ENCODE data around the gene SERTAD4.
"Not testable (repeated sequence)": the region's sequence is repeated elsewhere in the genome, so short reads cannot be mapped to it uniquely, and the experiment has no call there.

SERTAD4 gene

DNA sequence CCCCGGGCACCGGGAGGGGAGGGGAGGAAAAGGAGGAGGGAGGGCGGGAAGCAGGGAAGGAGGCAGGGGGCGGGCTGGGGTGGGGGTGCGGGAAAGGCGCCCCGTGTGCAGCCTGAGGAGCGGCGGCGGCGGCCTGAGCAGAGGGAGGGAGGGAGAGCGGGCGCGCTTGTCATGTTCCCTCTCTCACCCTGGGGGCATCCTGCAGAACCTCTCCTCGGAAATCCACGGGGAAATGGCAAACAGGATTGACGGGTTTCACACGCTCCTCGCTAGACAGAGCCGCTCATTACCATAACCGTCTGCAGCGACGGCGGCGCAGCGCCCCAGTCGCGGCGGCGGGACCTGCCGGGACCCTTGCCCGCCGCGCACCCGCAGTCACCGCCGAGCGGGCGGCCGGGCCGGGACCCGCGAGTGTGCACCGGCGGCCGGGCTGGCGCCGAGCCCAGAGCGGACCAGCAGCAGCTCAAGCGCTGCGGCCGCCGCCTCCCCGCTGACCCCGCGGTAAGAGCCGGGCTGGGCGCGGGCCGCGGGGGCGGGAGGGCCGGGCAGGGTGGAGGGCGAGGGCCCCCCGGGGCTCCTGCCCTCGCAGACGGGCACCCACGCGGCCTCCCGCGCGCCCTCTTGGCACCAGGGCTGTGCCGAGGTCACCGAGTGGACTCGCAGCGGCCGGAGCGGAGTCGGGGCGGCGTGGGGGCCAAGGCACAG lies at the start of gene SERTAD4:
TSS of gene SERTAD4 (plus strand) at position 286 of the 705 bp plus-strand sequence. CDS start 5,165 bp downstream, outside the sequence.
- Mint-ChIP-seq H3K4me1 (peaks cover 6% of the 10 kb centered on the region), H3K4me3 (peak within 1 kb of the TSS; percentile 69), H3K9me3 (no peaks in the 10 kb centered on the region), H3K36me3 (no peaks in the 10 kb centered on the region), H3K27ac (no peak within 1 kb of the TSS), H3K27me3 (peaks cover 11% of the 10 kb centered on the region)
- no peak for DNase-seq (ENCODE audit: low spot score in 2 of 2)
- ATAC-seq (ENCODE audit: low read depth) = peak; percentile 26

DNA sequence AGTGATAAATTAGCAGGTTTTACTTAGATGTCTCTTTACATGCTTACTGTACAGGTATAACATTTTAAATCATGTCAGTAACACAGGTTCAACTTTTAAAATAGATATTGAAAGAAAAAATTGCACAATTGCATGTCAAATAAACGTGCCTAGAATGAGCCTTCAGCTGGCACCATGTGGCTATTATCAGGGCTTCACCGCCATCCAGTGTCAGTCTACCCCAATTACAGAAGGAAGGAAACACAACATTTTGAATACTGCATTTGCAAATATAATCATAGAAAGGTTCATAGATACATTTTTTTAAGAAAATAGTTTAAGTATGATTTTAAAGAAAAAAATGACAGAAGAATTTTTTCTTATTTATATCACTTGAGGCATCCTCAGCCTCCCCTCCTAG lies 47.5 kb upstream of the SERTAD4 start:
- Mint-ChIP-seq H3K4me3 (no peak overlapping the region), H3K4me1 (no peaks in the 10 kb centered on the region), H3K9me3 (no peaks in the 10 kb centered on the region), H3K36me3 (no peaks in the 10 kb centered on the region), H3K27me3 (peaks cover 4% of the 10 kb centered on the region), H3K27ac (no peak overlapping the region)
- no peak for ATAC-seq (ENCODE audit: low read depth)
- DNase-seq (ENCODE audit: low spot score in 2 of 2) = no peak

DNA sequence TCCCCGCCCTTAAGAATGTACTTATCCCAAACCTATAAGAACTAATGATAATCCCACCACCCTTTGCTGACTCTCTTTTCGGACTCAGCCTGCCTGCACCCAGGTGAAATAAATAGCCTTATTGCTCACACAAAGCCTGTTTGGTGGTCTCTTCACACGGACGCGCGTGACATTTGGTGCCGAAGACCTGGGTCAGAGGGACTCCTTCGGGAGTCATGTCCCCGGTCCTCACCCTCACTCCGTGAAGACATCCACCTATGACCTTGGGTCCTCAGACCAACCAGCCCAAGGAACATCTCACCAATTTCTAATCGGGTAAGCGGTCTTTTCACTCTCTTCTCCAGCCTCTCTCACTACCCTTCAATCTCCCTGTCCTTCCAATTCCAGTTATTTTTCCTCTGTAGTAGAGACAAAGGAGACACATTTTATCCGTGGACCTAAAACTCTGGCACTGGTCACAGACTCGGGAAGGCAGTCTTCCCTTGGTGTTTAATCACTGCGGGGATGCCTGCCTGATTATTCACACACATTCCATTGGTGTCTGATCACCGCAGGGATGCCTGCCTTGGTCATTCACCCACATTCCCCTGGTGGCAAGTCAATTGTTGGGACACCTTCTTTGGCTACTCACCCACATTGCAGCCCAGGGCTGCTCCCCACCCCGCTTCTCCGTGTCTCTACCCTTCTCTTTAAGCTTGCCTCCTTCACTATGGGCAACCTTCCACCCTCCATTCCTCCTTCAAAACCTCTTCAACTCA lies 44.6 kb upstream of the SERTAD4 start:
- not testable (repeated sequence) for H3K36me3 Mint-ChIP-seq; DNase-seq (ENCODE audit: low spot score in 2 of 2); H3K4me3 Mint-ChIP-seq

DNA sequence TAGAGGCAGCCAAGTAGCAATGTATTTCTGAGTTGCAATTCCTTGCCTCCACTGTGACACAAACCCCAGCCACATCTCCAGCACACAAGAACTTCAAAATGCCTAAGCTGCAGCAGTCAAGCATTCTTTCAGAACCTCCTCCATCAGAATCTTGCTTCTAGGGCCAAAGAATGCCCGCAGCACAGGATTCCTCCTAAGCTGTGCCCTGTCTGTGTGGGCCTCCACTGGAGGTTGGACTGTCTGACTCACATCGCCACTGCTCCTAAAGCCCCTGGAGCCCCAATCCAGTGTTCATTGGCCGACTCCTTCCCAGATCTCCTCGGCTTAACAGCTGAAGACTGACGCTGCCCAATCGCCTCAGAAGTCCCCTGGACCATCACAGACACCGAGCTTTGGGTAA lies 43.2 kb upstream of the SERTAD4 start:
- no peak overlapping the region for H3K4me3 Mint-ChIP-seq
- no peak for DNase-seq (ENCODE audit: low spot score in 2 of 2)

More for the DNA sequence above, 44.6 kb upstream of the SERTAD4 start:
- not testable (repeated sequence) for H3K4me1 Mint-ChIP-seq; ATAC-seq (ENCODE audit: low read depth); H3K9me3 Mint-ChIP-seq; H3K27ac Mint-ChIP-seq; H3K27me3 Mint-ChIP-seq

DNA sequence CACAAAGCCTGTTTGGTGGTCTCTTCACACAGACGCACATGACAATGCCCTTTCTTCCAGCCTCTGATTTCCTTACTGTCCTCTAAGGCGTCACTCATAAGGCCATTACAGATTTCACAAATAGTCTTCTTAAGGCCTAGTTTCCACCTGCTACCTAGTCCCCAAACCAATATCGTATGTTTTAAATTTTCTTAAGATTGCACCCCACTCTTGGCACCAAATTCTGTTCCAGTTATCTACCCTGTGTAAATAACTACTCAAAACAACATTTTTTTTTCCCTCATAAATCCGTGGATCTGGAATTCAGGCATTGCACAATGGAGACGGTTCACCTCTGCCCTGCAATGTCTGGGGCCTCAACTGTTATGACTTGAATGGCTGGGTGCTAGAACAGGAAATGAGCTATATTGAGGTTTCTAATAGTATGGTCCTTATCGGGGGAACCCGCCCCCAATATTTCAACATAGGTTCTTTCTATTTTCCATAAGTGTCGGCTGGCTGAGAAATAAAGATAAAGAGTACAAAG lies 36.9 kb upstream of the SERTAD4 start:
- H3K9me3 Mint-ChIP-seq = peaks cover 3% of the 10 kb centered on the region
- no peaks in the 10 kb centered on the region for H3K36me3 Mint-ChIP-seq
- H3K27me3 Mint-ChIP-seq = peaks cover 2% of the 10 kb centered on the region
- no peak overlapping the region for H3K4me3 Mint-ChIP-seq
- H3K27ac Mint-ChIP-seq = no peak overlapping the region
- no peaks in the 10 kb centered on the region for H3K4me1 Mint-ChIP-seq
- DNase-seq (ENCODE audit: low spot score in 2 of 2) (no peak), ATAC-seq (ENCODE audit: low read depth) (no peak)

More for the DNA sequence above, 43.2 kb upstream of the SERTAD4 start:
- Mint-ChIP-seq H3K4me1 (no peaks in the 10 kb centered on the region), H3K27ac (no peak overlapping the region), H3K27me3 (no peaks in the 10 kb centered on the region), H3K36me3 (no peaks in the 10 kb centered on the region), H3K9me3 (no peaks in the 10 kb centered on the region)
- ATAC-seq (ENCODE audit: low read depth) = no peak

DNA sequence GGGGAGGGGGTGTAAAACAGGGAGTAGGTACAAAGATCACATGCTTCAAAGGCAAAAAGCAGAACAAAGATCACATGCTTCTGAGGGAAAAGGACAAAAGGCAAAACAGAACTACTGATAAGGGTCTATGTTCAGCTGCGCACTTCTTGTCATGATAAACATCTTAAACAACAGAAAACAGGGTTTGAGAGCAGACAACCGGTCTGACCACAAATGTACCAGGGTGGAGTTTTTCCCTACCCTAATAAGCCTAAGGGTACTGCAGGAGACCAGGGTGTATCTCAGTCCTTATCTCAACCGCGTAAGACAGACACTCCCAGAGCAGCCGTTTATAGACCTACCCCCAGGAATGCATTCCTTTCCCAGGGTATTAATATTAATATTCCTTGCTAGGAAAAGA lies 36.3 kb upstream of the SERTAD4 start:
- H3K4me3 Mint-ChIP-seq; H3K9me3 Mint-ChIP-seq; H3K36me3 Mint-ChIP-seq; ATAC-seq (ENCODE audit: low read depth); H3K27me3 Mint-ChIP-seq; H3K4me1 Mint-ChIP-seq; DNase-seq (ENCODE audit: low spot score in 2 of 2); H3K27ac Mint-ChIP-seq: not testable (repeated sequence)

DNA sequence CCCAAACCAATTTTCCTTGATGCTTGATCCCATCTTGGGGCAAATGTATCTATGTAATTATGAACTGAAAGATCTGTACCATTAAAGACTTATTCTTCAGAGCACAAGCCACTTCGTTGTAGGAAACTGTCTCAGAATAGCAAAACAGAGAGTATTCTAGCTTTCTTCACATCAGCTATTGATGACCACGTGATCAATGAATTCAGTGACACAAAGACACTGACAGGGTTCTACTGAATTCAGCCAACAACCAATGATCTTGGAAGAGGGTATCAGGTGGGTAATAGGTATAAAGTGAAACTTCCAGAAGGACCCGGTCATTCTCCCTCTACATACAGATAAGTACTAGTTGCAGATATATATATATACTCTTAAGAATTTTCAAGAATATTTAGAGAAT lies 33.8 kb upstream of the SERTAD4 start:
- DNase-seq (ENCODE audit: low spot score in 2 of 2) (no peak), ATAC-seq (ENCODE audit: low read depth) (no peak)
- Mint-ChIP-seq H3K9me3 (peaks cover 3% of the 10 kb centered on the region), H3K27ac (no peak overlapping the region), H3K27me3 (peaks cover 6% of the 10 kb centered on the region), H3K36me3 (no peaks in the 10 kb centered on the region), H3K4me3 (no peak overlapping the region), H3K4me1 (no peaks in the 10 kb centered on the region)

DNA sequence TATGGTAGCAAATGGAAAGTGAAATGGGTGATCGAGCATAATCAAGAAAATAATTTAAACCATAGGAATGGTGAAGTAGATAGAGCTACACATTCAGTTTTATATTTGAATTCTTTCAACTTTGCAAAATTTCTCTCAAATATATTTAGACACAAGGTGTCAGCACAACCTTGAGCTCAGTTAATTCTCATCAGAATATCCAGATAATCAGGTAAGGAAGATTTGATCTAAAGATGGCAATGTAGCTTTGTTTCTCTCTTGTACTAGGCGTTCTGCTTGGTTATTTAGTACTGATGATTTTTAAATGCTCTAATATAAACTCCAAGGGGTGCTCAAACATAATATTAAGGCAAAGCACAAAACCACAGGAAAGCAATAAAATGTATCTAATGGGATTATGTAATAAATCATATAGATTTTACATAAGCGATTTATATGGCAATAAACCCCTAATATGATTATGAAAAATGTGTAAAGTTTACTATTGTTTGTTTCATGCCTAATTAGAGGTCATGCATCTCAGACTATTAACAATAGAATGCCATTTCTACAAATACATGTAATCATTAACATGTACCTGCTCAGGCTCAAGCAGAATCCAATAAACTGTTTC lies 32.4 kb upstream of the SERTAD4 start:
- Mint-ChIP-seq H3K36me3 (no peaks in the 10 kb centered on the region), H3K4me1 (no peaks in the 10 kb centered on the region), H3K9me3 (peaks cover 3% of the 10 kb centered on the region), H3K27ac (no peak overlapping the region), H3K27me3 (peaks cover 6% of the 10 kb centered on the region), H3K4me3 (no peak overlapping the region)
- ATAC-seq (ENCODE audit: low read depth) (no peak), DNase-seq (ENCODE audit: low spot score in 2 of 2) (no peak)

DNA sequence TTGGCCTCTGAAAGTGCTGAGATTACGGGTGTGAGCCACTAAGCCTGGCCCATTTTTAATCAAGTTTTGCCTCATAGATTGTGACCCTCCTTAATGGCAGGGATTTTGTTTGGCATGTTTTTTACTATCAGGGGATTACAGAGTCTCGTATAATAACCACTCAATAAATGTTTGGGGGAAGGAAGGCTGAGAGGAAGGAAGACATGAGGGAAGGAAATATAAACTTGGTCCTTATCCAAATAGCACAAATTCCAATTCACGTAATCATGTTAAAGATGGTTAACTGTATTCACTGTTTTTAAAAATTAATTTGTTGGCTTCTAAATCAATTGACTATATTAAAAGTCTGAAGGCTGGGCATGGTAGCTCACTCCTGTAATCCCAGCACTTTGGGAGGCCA lies 30.9 kb upstream of the SERTAD4 start:
- no peak overlapping the region for H3K27ac Mint-ChIP-seq
- ATAC-seq (ENCODE audit: low read depth) (no peak), DNase-seq (ENCODE audit: low spot score in 2 of 2) (no peak)
- no peaks in the 10 kb centered on the region for H3K4me1 Mint-ChIP-seq
- peaks cover 9% of the 10 kb centered on the region for H3K27me3 Mint-ChIP-seq
- no peak overlapping the region for H3K4me3 Mint-ChIP-seq
- H3K36me3 Mint-ChIP-seq = peaks cover 2% of the 10 kb centered on the region
- peaks cover 2% of the 10 kb centered on the region for H3K9me3 Mint-ChIP-seq

DNA sequence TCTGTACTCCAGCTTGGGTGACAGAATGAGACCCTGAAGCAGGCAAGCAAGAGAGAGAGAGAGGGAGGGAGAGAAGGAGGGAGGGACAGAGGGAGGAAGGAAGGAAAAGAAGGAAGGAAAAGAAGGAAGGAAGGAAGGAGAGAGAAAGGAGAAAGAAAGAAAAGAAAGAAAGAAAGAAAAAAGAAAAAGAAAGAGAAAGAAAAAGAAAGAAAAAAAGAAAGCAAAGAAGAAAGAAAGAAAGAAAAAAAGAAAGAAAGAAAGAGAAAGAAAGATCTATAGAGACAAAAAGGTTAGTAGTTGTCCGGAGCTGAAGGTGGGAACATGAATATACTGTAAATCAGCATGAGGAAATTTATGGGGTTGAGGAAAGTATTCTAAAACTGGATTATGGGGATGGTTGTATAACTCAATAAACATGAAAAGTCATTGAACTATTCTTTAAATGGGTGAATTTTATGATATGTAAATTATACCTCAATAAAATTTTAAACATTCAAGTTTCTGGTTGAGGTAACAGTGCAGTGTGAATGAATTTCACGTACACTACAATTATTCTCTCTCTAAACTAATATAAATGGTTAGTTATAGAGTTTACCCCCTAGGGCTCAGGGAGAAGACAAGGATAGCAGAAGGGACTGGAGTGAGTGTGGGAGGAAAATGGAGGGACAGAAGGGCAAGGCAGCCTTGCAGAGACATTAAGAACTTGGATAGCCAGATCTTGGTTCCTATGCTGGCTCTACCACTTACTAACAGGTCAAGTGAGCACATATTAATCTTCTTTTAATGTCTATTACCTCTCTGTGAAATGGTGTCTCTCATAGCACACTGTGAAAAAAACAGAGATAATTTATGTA lies 24.8 kb upstream of the SERTAD4 start:
- peaks cover 2% of the 10 kb centered on the region for H3K36me3 Mint-ChIP-seq
- H3K4me3 Mint-ChIP-seq = no peak overlapping the region
- no peaks in the 10 kb centered on the region for H3K4me1 Mint-ChIP-seq
- DNase-seq (ENCODE audit: low spot score in 2 of 2) = no peak
- ATAC-seq (ENCODE audit: low read depth) = no peak
- H3K27me3 Mint-ChIP-seq = peaks cover 12% of the 10 kb centered on the region
- peaks cover 2% of the 10 kb centered on the region for H3K9me3 Mint-ChIP-seq
- H3K27ac Mint-ChIP-seq = no peak overlapping the region

DNA sequence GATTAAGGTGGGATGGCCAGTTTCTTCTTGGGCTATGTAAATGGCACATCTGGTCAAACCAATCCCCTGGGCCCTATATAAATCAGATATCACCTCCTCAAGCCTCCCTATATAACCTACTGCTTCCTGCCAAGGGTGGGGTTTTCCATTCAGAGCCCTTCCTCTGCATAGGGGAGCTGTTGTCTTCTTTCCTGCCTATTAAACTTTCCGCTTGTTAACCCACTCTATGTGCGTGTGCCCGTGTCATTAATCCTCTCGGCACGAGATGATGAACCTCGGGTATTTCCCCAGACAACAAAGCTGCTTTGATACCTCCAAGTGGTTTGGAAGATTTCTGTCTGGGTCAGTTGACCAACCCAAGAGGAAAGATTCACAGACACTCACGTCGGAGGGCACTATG lies 19.3 kb upstream of the SERTAD4 start:
- Mint-ChIP-seq H3K27ac (no peak overlapping the region), H3K36me3 (no peaks in the 10 kb centered on the region), H3K4me3 (no peak overlapping the region), H3K9me3 (no peaks in the 10 kb centered on the region), H3K27me3 (peaks cover 12% of the 10 kb centered on the region), H3K4me1 (no peaks in the 10 kb centered on the region)
- no peak for ATAC-seq (ENCODE audit: low read depth)
- no peak for DNase-seq (ENCODE audit: low spot score in 2 of 2)

DNA sequence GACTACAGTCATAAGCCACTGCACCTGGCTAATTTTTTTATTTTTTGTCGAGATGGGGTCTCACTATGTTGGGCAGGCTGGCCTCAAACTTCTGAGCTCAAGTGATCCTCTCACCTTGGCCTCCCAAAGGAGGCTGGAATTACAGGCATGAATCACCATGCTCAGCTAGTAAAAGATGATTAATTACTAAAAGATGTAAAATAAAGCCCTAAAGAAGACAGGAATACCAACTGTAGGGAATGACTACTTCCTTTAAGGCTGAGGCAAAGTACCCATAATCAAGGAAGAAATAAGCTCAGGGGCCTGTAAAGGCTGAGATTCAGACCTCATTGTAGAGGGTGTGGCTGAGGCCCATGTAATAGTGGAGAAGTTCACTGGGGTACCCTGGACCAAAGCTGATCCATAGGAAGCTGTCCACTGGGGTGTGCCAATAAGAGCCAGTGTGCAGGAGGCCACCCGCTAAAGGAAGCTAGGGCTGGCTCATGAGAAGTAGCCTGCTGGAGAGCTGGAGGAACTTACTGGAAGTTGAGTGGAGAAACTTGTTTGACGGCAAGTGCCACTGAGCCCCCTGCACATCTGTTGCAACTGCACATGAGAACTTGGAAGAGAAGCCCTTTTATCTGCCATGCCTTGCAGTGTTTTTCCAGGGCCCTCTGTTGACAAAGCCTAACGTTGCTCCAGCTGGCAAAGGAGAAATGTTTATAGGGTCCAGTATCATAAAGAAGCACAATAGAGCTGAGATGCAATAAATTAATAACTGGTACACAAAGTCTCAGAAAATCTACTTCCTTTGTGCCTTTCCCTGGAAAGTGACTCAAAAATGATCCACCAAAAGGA lies 17.8 kb upstream of the SERTAD4 start:
- Mint-ChIP-seq H3K27ac (no peak overlapping the region), H3K4me1 (no peaks in the 10 kb centered on the region), H3K27me3 (peaks cover 10% of the 10 kb centered on the region), H3K9me3 (no peaks in the 10 kb centered on the region), H3K36me3 (no peaks in the 10 kb centered on the region), H3K4me3 (no peak overlapping the region)
- ATAC-seq (ENCODE audit: low read depth) (no peak), DNase-seq (ENCODE audit: low spot score in 2 of 2) (no peak)

DNA sequence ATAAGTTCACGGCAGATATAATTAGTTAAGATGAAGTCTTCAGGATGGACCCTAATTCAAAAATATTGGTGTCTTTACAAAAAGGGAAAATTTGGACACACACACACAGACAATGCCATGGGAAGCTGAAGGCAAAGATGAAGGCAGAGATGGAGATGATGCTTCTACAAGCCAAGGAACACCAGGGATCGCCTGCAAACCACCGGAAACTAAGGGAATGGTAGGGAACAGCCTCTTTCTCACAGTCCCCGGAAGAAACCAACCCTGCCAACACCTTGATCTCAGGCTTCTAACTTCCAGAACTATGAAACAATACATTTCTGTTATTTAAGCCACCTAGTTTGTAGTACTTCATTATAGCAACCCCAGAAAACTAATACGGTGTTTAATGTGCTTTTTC lies 15.1 kb upstream of the SERTAD4 start:
- Mint-ChIP-seq H3K4me1 (no peaks in the 10 kb centered on the region), H3K9me3 (no peaks in the 10 kb centered on the region), H3K36me3 (no peaks in the 10 kb centered on the region), H3K27me3 (peaks cover 9% of the 10 kb centered on the region), H3K4me3 (no peak overlapping the region), H3K27ac (no peak overlapping the region)
- ATAC-seq (ENCODE audit: low read depth) (no peak), DNase-seq (ENCODE audit: low spot score in 2 of 2) (no peak)

Data from memory B cell (primary cell).